ENCODE results near the gene OR51M1.
A peak's percentile ranks its signal among the peaks of the same experiment; 100 is the strongest.

Gene OR51M1

DNA sequence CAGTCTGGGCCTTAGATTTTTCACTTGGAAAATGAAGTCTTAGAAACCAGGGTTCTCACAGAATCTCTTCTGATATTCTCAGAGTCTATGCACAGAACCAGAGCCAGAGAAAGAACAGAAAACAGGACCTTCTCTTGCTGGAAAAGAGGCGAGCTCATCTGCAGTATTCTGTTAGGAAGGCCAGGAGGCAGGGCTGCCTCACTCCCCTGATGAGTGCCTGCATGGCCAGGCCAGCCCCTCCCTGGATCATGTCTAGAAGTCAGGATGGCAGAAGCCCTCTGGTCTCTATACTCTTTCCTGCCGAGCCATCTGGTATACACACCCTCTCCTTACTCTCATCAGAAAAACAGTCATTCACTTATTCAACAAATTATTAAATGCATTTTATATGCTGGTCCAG lies 723 bp downstream of the OR51M1 start:
- Histone ChIP-seq H2AFZ (ENCODE audit: low read depth, low read length) (no peak overlapping the region), H3K4me1 (ENCODE audit: low read length) (no peaks in the 10 kb centered on the region), H3K27me3 (ENCODE audit: low read depth, low read length) (0 out of 2 replicates have a peak, but pooled peaks cover 7% of the 10 kb centered on the region), H3K79me2 (ENCODE audit: low read length) (no peaks in the 10 kb centered on the region), H3K4me2 (ENCODE audit: low read length) (no peak overlapping the region), H3K9ac (ENCODE audit: low read length) (no peak overlapping the region), H4K20me1 (ENCODE audit: insufficient read depth, low read length) (no peaks in the 10 kb centered on the region), H3K36me3 (replicated peaks; ENCODE audit: low read depth, low read length) (no peaks in the 10 kb centered on the region), H3K27ac (ENCODE audit: low read length) (no peak overlapping the region), H3K9me3 (ENCODE audit: insufficient read depth, low read length) (no peaks in the 10 kb centered on the region), H3K4me3 (ENCODE audit: low read length) (no peak overlapping the region)
- TF ChIP-seq, protein P1, sequence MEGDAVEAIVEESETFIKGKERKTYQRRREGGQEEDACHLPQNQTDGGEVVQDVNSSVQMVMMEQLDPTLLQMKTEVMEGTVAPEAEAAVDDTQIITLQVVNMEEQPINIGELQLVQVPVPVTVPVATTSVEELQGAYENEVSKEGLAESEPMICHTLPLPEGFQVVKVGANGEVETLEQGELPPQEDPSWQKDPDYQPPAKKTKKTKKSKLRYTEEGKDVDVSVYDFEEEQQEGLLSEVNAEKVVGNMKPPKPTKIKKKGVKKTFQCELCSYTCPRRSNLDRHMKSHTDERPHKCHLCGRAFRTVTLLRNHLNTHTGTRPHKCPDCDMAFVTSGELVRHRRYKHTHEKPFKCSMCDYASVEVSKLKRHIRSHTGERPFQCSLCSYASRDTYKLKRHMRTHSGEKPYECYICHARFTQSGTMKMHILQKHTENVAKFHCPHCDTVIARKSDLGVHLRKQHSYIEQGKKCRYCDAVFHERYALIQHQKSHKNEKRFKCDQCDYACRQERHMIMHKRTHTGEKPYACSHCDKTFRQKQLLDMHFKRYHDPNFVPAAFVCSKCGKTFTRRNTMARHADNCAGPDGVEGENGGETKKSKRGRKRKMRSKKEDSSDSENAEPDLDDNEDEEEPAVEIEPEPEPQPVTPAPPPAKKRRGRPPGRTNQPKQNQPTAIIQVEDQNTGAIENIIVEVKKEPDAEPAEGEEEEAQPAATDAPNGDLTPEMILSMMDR (IDR thresholded peaks at IDR 0.05; ENCODE audit: low read depth, low read length): no peak
- TF ChIP-seq EZH2phosphoT487 (IDR thresholded peaks at IDR 0.05; ENCODE audit: low read depth): no peak

DNA sequence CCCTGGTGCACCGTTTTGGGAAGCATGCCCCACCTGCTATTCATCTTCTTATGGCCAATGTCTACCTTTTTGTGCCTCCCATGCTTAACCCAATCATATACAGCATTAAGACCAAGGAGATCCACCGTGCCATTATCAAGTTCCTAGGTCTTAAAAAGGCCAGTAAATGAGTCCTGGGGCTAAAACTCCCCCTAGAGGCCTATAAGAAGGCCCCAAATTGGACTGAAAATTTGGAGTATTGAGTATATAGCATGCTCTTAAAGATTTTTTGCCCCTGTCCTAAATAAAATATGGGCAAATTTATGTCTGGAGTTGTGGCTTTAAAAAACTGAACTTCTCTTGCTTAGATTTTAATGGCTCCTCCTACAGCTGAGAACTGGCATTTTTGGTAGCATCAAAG lies 6.6 kb downstream of the OR51M1 start:
- Histone ChIP-seq H3K79me2 (ENCODE audit: low read length) (no peaks in the 10 kb centered on the region), H3K9ac (ENCODE audit: low read length) (no peak overlapping the region), H2AFZ (ENCODE audit: low read depth, low read length) (no peak overlapping the region), H3K4me2 (ENCODE audit: low read length) (no peak overlapping the region), H3K9me3 (ENCODE audit: insufficient read depth, low read length) (no peaks in the 10 kb centered on the region), H3K36me3 (replicated peaks; ENCODE audit: low read depth, low read length) (no peaks in the 10 kb centered on the region), H3K4me3 (ENCODE audit: low read length) (no peak overlapping the region), H3K4me1 (ENCODE audit: low read length) (no peaks in the 10 kb centered on the region), H3K27ac (ENCODE audit: low read length) (no peak overlapping the region), H3K27me3 (ENCODE audit: low read depth, low read length) (peaks cover 12% of the 10 kb centered on the region; the same call in 1 of the 2 replicates), H4K20me1 (ENCODE audit: insufficient read depth, low read length) (no peaks in the 10 kb centered on the region)
- TF ChIP-seq, protein P1 (IDR thresholded peaks at IDR 0.05; ENCODE audit: low read depth, low read length): peak; percentile 20; the same call in 1 of the 2 replicates
- no peak for TF ChIP-seq EZH2phosphoT487 (IDR thresholded peaks at IDR 0.05; ENCODE audit: low read depth)

DNA sequence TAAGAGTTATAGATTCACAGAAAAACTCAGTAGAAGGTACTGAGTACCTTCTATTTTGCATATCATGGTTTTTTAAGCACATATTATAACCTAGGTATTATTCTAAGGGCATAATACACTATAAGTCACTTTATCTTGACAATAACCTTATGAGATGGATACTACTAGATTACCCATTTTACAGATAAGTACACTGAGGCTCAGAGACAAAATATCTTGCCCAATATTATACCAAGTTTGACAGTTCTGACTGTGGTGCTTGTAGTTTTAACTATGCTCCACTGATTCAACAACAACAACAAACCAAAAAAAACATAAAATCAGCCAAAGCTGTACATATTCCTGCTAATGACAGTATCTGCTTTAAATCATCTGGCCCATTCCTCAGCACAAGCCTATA lies 10.5 kb downstream of the OR51M1 start:
- no peak overlapping the region for H2AFZ ChIP-seq (ENCODE audit: low read depth, low read length)
- H3K9ac ChIP-seq (ENCODE audit: low read length): no peak overlapping the region
- no peaks in the 10 kb centered on the region for H3K4me1 ChIP-seq (ENCODE audit: low read length)
- H3K4me3 ChIP-seq (ENCODE audit: low read length): no peak overlapping the region
- H3K9me3 ChIP-seq (ENCODE audit: insufficient read depth, low read length): no peaks in the 10 kb centered on the region
- H3K27me3 ChIP-seq (ENCODE audit: low read depth, low read length): peaks cover 22% of the 10 kb centered on the region; the same call in 1 of the 2 replicates
- H4K20me1 ChIP-seq (ENCODE audit: insufficient read depth, low read length): no peaks in the 10 kb centered on the region
- H3K79me2 ChIP-seq (ENCODE audit: low read length): no peaks in the 10 kb centered on the region
- H3K4me2 ChIP-seq (ENCODE audit: low read length): no peak overlapping the region
- no peaks in the 10 kb centered on the region for H3K36me3 ChIP-seq (replicated peaks; ENCODE audit: low read depth, low read length)
- no peak for TF ChIP-seq EZH2phosphoT487 (IDR thresholded peaks at IDR 0.05; ENCODE audit: low read depth)
- TF ChIP-seq, protein P1 (IDR thresholded peaks at IDR 0.05; ENCODE audit: low read depth, low read length): no peak
- no peak overlapping the region for H3K27ac ChIP-seq (ENCODE audit: low read length)

DNA sequence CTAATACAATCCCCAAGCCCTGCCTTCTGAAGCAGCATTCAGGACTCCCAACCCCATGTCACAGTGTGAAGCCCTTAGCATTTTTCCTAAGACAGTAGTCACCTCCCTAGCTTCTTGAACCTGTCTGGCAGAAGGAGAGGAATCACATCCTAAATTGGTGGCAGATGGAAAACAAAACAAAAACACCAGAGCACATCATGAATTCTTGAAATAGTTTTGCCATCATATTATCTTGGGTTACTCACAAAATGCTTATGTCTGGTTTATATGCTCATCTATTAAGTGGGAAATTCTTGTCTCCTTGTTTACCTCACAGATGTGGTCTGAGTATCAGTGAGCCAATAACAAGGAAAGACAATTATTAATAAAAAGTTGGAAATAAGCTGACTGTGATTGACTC lies 15.3 kb downstream of the OR51M1 start:
- H3K4me2 ChIP-seq (ENCODE audit: low read length): no peak overlapping the region
- no peaks in the 10 kb centered on the region for H3K4me1 ChIP-seq (ENCODE audit: low read length)
- H4K20me1 ChIP-seq (ENCODE audit: insufficient read depth, low read length): no peaks in the 10 kb centered on the region
- no peaks in the 10 kb centered on the region for H3K79me2 ChIP-seq (ENCODE audit: low read length)
- H3K36me3 ChIP-seq (replicated peaks; ENCODE audit: low read depth, low read length): no peaks in the 10 kb centered on the region
- TF ChIP-seq, protein P1 (IDR thresholded peaks at IDR 0.05; ENCODE audit: low read depth, low read length): no peak
- no peak for TF ChIP-seq EZH2phosphoT487 (IDR thresholded peaks at IDR 0.05; ENCODE audit: low read depth)
- peaks cover 38% of the 10 kb centered on the region for H3K27me3 ChIP-seq (ENCODE audit: low read depth, low read length)
- no peak overlapping the region for H3K27ac ChIP-seq (ENCODE audit: low read length)
- H3K9ac ChIP-seq (ENCODE audit: low read length): no peak overlapping the region
- H2AFZ ChIP-seq (ENCODE audit: low read depth, low read length): no peak overlapping the region
- H3K9me3 ChIP-seq (ENCODE audit: insufficient read depth, low read length): no peaks in the 10 kb centered on the region
- no peak overlapping the region for H3K4me3 ChIP-seq (ENCODE audit: low read length)
